MG63 (cell line): Measurements from ENCODE around the gene CCDC85B. TPM values are rescaled to one million over a fixed set of nuclear protein-coding genes. Genes with fewer than 3 reads are reported as not detected.

ENCODE experiments used
- DNase-seq: peaks from one replicate; pipeline ENCODE4 v3.0.0-alpha.2; 2020
- H3K27me3 ChIP-seq: fragments of 250-450 bp; sonication (Bioruptor Pico); 2 replicates; pipeline ENCODE4 v1.5.1; 2020; ENCODE audit warnings: mild to moderate bottlenecking, moderate library complexity
- H3K36me3 ChIP-seq: fragments of 250-450 bp; sonication (Bioruptor Pico); 2 replicates; pipeline ENCODE4 v1.5.1; 2020; ENCODE audit warnings: mild to moderate bottlenecking, moderate library complexity
- H3K4me3 ChIP-seq: fragments of 250-450 bp; sonication (Bioruptor Pico); 2 replicates; pipeline ENCODE4 v1.5.1; 2020; ENCODE audit warnings: mild to moderate bottlenecking, moderate library complexity
- H3K9me3 ChIP-seq: fragments of 250-450 bp; sonication (Bioruptor Pico); 2 replicates; pipeline ENCODE4 v1.5.1; 2020; ENCODE audit warnings: mild to moderate bottlenecking, moderate library complexity
- total RNA-seq: library from RNA; depleted of rRNA; stranded (reverse); fragments of >200 nt; shearing (Covaris generic); gene quantifications from 2 replicates; pipeline ENCODE4 v1.2.3, GENCODE V29; 2014; ENCODE audit warnings: low replicate concordance

CCDC85B gene
- total RNA-seq, 1 experiment from 2014 or later: 131 TPM

- H3K27me3 ChIP-seq: no peaks in the 10 kb centered on the region
- 0 out of 2 replicates have a peak, but pooled peaks cover 2% of the 10 kb centered on the region for H3K9me3 ChIP-seq
- DNase-seq: no peak
- no peak overlapping the region for H3K4me3 ChIP-seq
- H3K36me3 ChIP-seq: peaks cover 66% of the 10 kb centered on the region
Observed at GRCh38 chr11:65854852-65855837, 35.3 kb upstream of the CCDC85B start.

- Histone ChIP-seq H3K9me3 (0 out of 2 replicates have a peak, but pooled peaks cover 2% of the 10 kb centered on the region), H3K4me3 (peak overlapping the region; percentile 90), H3K36me3 (peaks cover 66% of the 10 kb centered on the region), H3K27me3 (no peaks in the 10 kb centered on the region)
- DNase-seq: no peak
Observed at GRCh38 chr11:65855927-65856363, 34.5 kb upstream of the CCDC85B start.

DNA sequence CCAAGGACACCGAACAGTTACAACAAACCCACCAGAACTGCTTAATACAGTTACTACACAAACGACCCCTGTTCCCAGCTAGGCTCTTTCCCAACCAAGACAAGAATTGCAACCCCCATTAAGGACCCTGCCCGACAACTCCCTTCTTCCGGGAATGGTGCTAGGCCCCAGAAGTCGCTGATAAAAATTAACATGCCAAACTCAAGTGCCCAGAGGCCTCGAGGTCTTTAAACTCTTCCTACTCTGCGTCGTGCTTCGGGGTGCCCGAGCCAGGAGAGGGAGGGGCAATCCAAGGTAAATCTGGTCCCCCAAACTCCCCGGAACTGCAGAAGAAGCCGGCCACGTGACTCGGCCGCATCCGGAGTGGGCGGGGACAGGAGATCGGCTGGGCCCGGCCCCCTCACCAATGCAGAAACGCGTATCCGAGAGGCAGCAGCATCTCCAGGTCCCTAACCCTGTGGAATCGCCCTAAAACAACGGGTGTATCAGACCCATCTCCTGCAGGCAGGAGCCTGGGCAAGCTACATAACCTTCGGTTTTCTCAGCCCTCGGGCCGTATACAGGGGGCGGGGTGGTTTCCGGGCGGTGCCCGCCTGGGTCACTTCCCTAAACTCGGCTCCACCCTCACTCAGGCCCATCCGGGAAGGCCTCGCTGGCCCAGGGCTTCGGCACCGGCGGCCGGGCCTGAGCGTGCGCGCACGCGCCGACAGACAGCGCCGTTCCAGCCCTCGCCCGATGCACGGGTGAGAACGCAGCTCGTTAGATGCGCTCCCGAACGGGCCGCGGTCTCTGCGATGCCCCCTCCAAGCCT lies 33.6 kb upstream of the CCDC85B start:
- H3K27me3 ChIP-seq: no peaks in the 10 kb centered on the region
- peak; percentile 72 for DNase-seq
- 0 out of 2 replicates have a peak, but pooled peaks cover 2% of the 10 kb centered on the region for H3K9me3 ChIP-seq
- peak overlapping the region; percentile 90 for H3K4me3 ChIP-seq
- H3K36me3 ChIP-seq: peaks cover 64% of the 10 kb centered on the region

DNA sequence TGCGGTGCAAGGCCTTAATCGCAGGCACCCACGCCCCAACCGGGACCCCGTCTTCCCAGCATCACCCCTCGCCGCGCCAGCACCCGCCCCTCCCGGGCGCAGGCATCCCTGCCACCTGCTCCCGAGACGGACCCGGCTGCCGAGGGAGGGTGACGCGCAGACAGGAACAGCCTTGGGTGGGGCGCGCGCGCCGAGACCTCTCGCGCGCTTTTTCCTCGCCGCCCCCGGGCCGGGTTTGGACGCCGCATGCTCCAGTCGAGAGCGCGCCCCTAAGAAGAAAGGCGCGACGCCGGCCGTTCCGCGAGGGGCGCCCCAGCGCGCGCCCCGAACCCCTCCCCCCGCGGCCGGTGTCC lies 33.0 kb upstream of the CCDC85B start:
- no peaks in the 10 kb centered on the region for H3K9me3 ChIP-seq
- no peak for DNase-seq
- H3K4me3 ChIP-seq: peak overlapping the region; percentile 90
- peaks cover 64% of the 10 kb centered on the region for H3K36me3 ChIP-seq
- H3K27me3 ChIP-seq: no peaks in the 10 kb centered on the region

DNA sequence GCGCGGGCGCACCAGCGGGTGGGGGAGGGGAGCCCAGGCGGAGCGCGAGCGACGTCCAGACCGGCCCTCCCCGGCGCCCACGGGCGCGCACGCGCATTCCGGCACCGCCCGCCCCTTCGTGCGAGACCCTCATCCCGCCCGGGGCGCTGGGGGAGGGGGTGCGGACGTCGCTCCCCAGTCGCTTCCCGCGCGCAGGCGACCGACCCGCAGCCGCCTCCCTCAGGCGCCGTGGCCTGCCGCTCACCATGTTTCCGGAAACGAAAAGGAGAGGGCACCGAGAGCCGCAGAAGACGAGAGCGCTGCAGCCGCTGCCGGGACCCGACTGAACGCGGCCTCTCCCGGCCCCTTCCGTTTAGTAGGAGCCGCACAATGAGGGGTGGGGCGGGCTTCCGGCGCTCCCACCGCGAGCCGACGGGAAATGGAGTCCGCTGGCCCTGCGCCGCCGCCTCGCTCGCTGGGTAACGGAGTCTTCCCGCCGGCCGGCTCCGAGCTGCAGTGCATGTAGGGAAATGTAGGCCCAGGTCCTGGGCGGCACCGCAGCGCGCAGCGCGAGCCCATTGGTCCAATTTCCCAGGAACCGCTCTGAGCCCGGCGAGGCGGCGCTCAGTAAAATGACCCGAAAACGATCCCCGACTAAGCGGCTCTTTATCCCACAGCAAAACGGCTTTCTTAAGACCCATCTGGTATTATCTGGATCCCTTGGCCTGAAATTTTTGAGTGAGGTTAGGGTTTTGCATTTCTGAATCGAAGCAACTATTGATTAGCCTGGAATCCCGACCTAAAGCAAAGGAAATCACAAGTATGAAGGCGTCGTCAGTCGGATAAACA lies 32.4 kb upstream of the CCDC85B start, which contains the start of gene CFL1:
Gene CFL1, minus strand, starts transcription at position 328 of the 828 bp plus-strand sequence. Its CDS starts 81 bp downstream, at position 247.
- H3K4me3 ChIP-seq: peak within 1 kb of the TSS; percentile 90
- peak; percentile 99 for DNase-seq
- no peaks in the 10 kb centered on the region for H3K9me3 ChIP-seq
- peaks cover 64% of the 10 kb centered on the region for H3K36me3 ChIP-seq
- no peaks in the 10 kb centered on the region for H3K27me3 ChIP-seq

- no peaks in the 10 kb centered on the region for H3K27me3 ChIP-seq
- peaks cover 64% of the 10 kb centered on the region for H3K36me3 ChIP-seq
- no peaks in the 10 kb centered on the region for H3K9me3 ChIP-seq
- H3K4me3 ChIP-seq: peak overlapping the region; percentile 90
- DNase-seq: no peak
Observed at GRCh38 chr11:65858681-65859087, 31.8 kb upstream of the CCDC85B start.

GRCh38 chr11:65859095-65859811 lies 31.2 kb upstream of the CCDC85B start:
- Histone ChIP-seq H3K4me3 (peak overlapping the region; percentile 90), H3K36me3 (peaks cover 64% of the 10 kb centered on the region), H3K27me3 (no peaks in the 10 kb centered on the region), H3K9me3 (no peaks in the 10 kb centered on the region)
- DNase-seq: peak; percentile 99

DNA sequence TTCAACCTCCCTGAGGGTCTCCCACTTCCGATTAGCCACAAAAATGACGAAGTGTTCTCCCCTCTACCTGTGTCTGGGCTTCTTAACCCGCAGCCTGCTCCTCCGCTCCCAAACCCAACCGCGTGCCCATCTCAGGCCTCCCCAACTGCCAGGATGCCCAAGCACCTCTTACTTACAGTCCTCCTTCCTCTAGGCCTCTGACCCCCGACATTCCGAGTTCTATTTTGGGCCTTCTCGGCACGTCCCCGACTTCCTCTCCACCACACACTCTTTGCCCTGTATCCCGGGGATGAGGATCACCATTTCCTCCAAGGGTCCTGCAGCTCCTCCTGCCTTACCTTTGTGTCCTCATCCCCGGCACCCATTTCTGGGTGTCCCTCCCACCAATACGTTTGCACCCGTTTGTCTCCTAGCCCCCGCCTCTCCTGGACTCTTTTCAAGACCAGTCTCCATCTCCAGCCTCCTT lies 30.6 kb upstream of the CCDC85B start:
- Histone ChIP-seq H3K9me3 (no peaks in the 10 kb centered on the region), H3K27me3 (no peaks in the 10 kb centered on the region), H3K4me3 (peak overlapping the region; percentile 90), H3K36me3 (peaks cover 64% of the 10 kb centered on the region)
- no peak for DNase-seq

DNA sequence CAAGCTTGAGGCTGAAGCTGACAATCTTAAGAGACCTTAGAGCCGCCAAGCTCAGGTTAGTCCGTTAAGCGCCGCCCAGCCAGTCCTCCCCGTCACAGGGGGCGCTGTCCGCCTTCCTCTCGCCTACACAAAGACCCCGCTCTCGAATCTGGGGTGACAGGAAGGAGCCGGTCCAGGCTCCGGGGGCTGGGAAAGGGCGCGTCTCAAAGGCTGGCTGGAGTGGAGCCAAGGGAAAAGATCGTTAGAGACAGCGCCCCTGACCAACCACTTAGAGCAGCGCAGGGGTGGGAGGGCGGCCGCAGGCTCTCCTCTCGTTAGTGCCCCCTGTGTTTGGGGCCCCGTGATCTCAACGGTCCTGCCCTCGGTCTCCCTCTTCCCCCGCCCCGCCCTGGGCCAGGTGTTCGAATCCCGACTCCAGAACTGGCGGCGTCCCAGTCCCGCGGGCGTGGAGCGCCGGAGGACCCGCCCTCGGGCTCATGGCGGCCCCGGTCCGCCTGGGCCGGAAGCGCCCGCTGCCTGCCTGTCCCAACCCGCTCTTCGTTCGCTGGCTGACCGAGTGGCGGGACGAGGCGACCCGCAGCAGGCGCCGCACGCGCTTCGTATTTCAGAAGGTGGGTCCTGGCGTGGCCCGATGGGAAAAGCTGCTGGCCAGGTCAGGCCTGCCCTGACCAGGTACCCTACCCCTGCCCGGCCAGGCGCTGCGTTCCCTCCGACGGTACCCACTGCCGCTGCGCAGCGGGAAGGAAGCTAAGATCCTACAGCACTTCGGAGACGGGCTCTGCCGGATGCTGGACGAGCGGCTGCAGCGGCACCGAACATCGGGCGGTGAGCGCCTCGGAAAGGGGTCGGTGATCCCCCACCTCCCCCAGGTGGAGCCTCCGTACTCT lies 30.0 kb upstream of the CCDC85B start, which contains the start of gene MUS81:
Gene MUS81, plus strand, starts transcription at position 156 of the 887 bp plus-strand sequence. Its CDS starts 321 bp downstream, at position 477.
- peaks cover 64% of the 10 kb centered on the region for H3K36me3 ChIP-seq
- H3K9me3 ChIP-seq: no peaks in the 10 kb centered on the region
- H3K27me3 ChIP-seq: no peaks in the 10 kb centered on the region
- peak within 1 kb of the TSS; percentile 90 for H3K4me3 ChIP-seq
- peak; percentile 97 for DNase-seq

- Histone ChIP-seq H3K27me3 (no peaks in the 10 kb centered on the region), H3K9me3 (no peaks in the 10 kb centered on the region), H3K4me3 (peak overlapping the region; percentile 90), H3K36me3 (peaks cover 64% of the 10 kb centered on the region)
- DNase-seq: no peak
Observed at GRCh38 chr11:65861165-65861505, 29.3 kb upstream of the CCDC85B start.

DNA sequence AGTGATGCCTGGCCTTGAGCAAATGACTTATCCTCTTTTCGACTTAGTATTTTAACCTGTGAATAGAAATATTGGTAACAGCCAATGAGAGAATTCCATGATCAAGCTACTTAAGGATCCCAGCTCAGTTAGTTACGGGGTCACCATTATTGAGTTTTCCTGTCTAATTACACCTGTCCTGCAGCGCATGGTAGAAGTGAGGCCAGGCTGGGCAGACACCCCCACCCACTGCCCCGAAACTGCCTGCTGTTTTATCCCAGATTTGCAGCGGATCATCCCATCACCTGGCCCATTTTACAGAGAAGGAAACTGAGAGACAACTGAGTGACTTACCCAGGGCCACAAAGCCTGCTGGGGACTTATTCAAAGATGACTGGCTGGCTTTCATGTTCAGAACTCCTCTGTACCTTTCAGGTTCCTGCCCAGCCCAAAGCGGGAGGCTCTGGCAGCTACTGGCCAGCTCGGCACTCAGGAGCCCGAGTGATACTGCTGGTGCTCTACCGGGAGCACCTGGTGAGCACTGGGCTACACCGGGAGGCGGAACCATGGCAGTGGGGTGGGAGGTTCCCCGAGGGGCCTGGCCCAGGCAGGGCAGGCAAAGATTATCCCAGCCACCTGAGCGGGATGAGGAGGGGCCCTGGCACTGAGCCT lies 28.8 kb upstream of the CCDC85B start:
- H3K4me3 ChIP-seq: peak overlapping the region; percentile 90
- H3K27me3 ChIP-seq: no peaks in the 10 kb centered on the region
- H3K9me3 ChIP-seq: no peaks in the 10 kb centered on the region
- DNase-seq: no peak
- peaks cover 64% of the 10 kb centered on the region for H3K36me3 ChIP-seq

- Histone ChIP-seq H3K27me3 (no peaks in the 10 kb centered on the region), H3K36me3 (peaks cover 64% of the 10 kb centered on the region), H3K4me3 (no peak overlapping the region; the same call in 1 of the 2 replicates), H3K9me3 (no peaks in the 10 kb centered on the region)
- DNase-seq: no peak
Observed at GRCh38 chr11:65862191-65862735, 28.2 kb upstream of the CCDC85B start.

DNA sequence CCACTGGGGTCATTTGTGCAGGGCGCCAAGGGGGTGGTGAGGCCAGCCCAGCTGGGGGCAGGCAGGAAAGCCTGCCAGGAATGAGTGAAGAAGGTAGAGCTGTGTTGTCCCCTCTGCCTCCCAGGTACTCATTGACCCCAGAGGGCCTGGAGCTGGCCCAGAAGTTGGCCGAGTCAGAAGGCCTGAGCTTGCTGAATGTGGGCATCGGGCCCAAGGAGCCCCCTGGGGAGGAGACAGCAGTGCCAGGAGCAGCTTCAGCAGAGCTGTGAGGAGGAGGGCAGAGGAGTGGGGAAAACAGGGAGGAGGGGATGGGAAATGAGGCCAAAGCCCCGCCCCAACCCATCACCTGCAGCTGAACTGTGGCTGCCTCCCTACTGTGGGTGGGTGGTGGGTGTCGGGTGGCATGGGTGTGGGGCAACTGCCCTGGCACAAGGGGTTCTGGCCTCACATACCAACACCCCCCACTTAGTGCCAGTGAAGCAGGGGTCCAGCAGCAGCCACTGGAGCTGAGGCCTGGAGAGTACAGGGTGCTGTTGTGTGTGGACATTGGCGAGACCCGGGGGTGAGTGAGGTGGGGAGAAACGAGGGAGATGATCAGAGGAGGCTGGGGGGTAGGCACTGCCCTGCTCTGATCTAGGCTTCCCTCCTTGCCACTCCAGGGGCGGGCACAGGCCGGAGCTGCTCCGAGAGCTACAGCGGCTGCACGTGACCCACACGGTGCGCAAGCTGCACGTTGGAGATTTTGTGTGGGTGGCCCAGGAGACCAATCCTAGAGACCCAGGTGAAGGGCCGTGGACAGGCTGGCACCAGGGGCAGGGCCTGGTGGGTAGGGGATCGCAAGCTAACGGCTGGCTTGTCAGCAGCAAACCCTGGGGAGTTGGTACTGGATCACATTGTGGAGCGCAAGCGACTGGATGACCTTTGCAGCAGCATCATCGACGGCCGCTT lies 27.3 kb upstream of the CCDC85B start:
- DNase-seq: peak; percentile 49
- H3K27me3 ChIP-seq: no peaks in the 10 kb centered on the region
- peaks cover 68% of the 10 kb centered on the region for H3K36me3 ChIP-seq
- H3K4me3 ChIP-seq: no peak overlapping the region
- no peaks in the 10 kb centered on the region for H3K9me3 ChIP-seq
